Right lobe of liver (tissue), 6 donors: ENCODE results near the gene CCNJL. TPM values are rescaled to one million over a fixed set of nuclear protein-coding genes. Genes with fewer than 3 reads are reported as not detected.

Source experiments
- ATAC-seq, 4 donors: fragments of 200-7000 bp; cut with Tn5 transposase; one replicate each; pipeline ENCODE4 v1.9.1; 2020; ENCODE audit warnings: mild to moderate bottlenecking in 4 of 4, moderate library complexity in 4 of 4
- DNase-seq, 3 donors: peaks; one replicate each; pipeline ENCODE4 v3.0.0-alpha.2; 2020
- H3K27ac ChIP-seq, 3 donors: fragments of 200-600 bp; one replicate each; pipeline ENCODE4 v1.8.0; 2022
- H3K27me3 ChIP-seq, 2 donors: fragments of 200-600 bp; one replicate each; pipeline ENCODE4 v1.8.0; 2022
- H3K36me3 ChIP-seq, 4 donors: fragments of 200-600 bp; sonication (generic) in 1 of 4; one replicate each; pipeline versions ENCODE4 v1.5.1 to v1.8.0; 2017 to 2022; ENCODE audit warnings: control low read depth in 1 of 4
- H3K4me1 ChIP-seq, 4 donors: fragments of 200-600 bp; sonication (generic) in 1 of 4; one replicate each; pipeline versions ENCODE4 v1.5.1 to v1.8.0; 2017 to 2022; ENCODE audit warnings: control low read depth in 1 of 4
- H3K4me3 ChIP-seq, 3 donors: fragments of 200-600 bp; one replicate each; pipeline ENCODE4 v1.8.0; 2022
- H3K9me3 ChIP-seq, 4 donors: fragments of 200-600 bp; sonication (generic) in 1 of 4; one replicate each; pipeline versions ENCODE4 v1.5.1 to v1.8.0; 2017 to 2022; ENCODE audit warnings: control low read depth in 1 of 4
- POLR2A ChIP-seq: fragments of 450-650 bp; IDR thresholded peaks from one replicate; pipeline ENCODE4 v1.6.1; 2017; ENCODE audit warnings: antibody characterized with exemption, mild to moderate bottlenecking
- WGBS: methylation state at CpG from one replicate; pipeline ENCODE4 v1.1.6; 2018; ENCODE audit warnings: low coverage, low lambda C conversion rate; ENCODE audit not compliant: insufficient coverage; ENCODE audit errors: missing lambda C conversion rate; 5-methylcytosine and 5-hydroxymethylcytosine counted together
- intact Hi-C, 2 donors: fragments of 100-400 bp; cut with DNase I; formaldehyde crosslinking; loops; one replicate each; pipeline versions ENCODE4 v1.11.2 to v1.14.1; 2022
- total RNA-seq, 6 experiments: library from RNA; depleted of rRNA in 2 of 6; stranded (reverse); fragments of >200 nt in 2 of 6; fragmentation: NEBNext Ultra II Directional in 3 of 6; extraction: Animal tissue kit (Norgen Biotek cat#: 25700) in 3 of 6; gene quantifications; one replicate each; pipeline versions ENCODE4 v1.1.0 to v1.2.4, GENCODE V29; 2016 to 2023
- TF ChIP-seq, protein P1 (sequence below), 4 donors: fragments of 200-600 bp in 3 of 4; fragments of 450-650 bp in 1 of 4; IDR thresholded peaks; one replicate each; pipeline versions ENCODE4 v1.5.1 to v1.8.0; 2016 to 2022; ENCODE audit warnings: antibody characterized with exemption in 4 of 4, mild to moderate bottlenecking in 2 of 4
- donor health status: DM: no; HTN: yes; CAD: no.
- donor health status: DM: no; HTN: no; CAD: no.
- donor health status: DM: no; HTN: no; CAD: no.
- donor health status: DM: no; HTN: yes; CAD: no.
- donor health status: DM: no; HTN: yes; CAD: no.

CCNJL gene
- total RNA-seq, 6 experiments from 2014 or later, result 0.19 to 0.79 (median 0.44) TPM

DNA sequence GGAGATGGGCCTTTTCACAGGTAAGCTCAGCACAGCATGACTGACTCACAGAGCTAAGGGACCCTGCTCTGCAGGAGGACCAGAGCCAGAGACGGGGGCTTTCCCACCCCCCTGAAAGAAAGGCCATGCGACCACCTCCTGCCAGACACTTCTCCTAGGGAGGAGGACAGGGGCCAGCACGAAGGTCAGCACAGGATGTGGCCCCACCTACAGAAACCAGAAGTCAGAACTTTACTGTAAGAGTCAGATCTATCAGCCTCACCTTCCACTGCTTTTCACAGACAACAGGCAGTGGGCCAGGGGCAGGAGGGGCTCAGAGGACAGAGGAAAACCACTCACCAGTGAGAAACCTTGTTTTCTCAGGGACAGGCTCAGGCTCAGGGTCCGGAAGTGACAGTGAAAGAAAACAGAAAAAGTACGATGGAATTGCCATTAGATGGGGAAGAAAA is 37.9 kb downstream of the CCNJL start:
- H3K36me3 ChIP-seq, result no peaks in the 10 kb centered on the region
- ATAC-seq, result no peak

GRCh38 chr5:160272889-160273288 is 39.5 kb downstream of the CCNJL start:
- DNase-seq (no peak), ATAC-seq (no peak)
- TF ChIP-seq, protein P1, sequence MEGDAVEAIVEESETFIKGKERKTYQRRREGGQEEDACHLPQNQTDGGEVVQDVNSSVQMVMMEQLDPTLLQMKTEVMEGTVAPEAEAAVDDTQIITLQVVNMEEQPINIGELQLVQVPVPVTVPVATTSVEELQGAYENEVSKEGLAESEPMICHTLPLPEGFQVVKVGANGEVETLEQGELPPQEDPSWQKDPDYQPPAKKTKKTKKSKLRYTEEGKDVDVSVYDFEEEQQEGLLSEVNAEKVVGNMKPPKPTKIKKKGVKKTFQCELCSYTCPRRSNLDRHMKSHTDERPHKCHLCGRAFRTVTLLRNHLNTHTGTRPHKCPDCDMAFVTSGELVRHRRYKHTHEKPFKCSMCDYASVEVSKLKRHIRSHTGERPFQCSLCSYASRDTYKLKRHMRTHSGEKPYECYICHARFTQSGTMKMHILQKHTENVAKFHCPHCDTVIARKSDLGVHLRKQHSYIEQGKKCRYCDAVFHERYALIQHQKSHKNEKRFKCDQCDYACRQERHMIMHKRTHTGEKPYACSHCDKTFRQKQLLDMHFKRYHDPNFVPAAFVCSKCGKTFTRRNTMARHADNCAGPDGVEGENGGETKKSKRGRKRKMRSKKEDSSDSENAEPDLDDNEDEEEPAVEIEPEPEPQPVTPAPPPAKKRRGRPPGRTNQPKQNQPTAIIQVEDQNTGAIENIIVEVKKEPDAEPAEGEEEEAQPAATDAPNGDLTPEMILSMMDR (IDR thresholded peaks at IDR 0.05), result no peak
- TF ChIP-seq POLR2A, result no peak
- intact Hi-C loops, result no loop called here
- Histone ChIP-seq H3K27ac (no peak overlapping the region), H3K9me3 (no peaks in the 10 kb centered on the region), H3K4me3 (no peak overlapping the region), H3K27me3 (no peaks in the 10 kb centered on the region), H3K36me3 (no peaks in the 10 kb centered on the region), H3K4me1 (peaks cover 0 to 2% (median 0%) of the 10 kb centered on the region in 4 donors)
- 100% methylated on average over 2 of the region's 2 CpGs for WGBS

More for the DNA sequence above, 37.9 kb downstream of the CCNJL start:
- no peak overlapping the region for H3K4me3 ChIP-seq
- no peaks in the 10 kb centered on the region for H3K9me3 ChIP-seq
- H3K27ac ChIP-seq, result no peak overlapping the region
- intact Hi-C loops, result no loop called here
- no peaks in the 10 kb centered on the region for H3K4me1 ChIP-seq
- H3K27me3 ChIP-seq, result no peaks in the 10 kb centered on the region
- DNase-seq, result no peak
- no peak for TF ChIP-seq POLR2A
- TF ChIP-seq, protein P1 (IDR thresholded peaks at IDR 0.05), result no peak
- WGBS, result 44% methylated on average over 4 of the region's 5 CpGs

- Histone ChIP-seq H3K9me3 (no peaks in the 10 kb centered on the region), H3K36me3 (no peaks in the 10 kb centered on the region), H3K4me3 (no peak overlapping the region), H3K4me1 (peaks cover 0 to 2% (median 0%) of the 10 kb centered on the region in 4 donors), H3K27ac (no peak overlapping the region), H3K27me3 (no peaks in the 10 kb centered on the region)
- DNase-seq (no peak), ATAC-seq (no peak)
- no peak for TF ChIP-seq POLR2A
- TF ChIP-seq, protein P1 (IDR thresholded peaks at IDR 0.05), result no peak
- intact Hi-C loops, result no loop called here
- 68% methylated on average over 3 of the region's 3 CpGs for WGBS
Observed at GRCh38 chr5:160272264-160272663, 40.1 kb downstream of the CCNJL start.

DNA sequence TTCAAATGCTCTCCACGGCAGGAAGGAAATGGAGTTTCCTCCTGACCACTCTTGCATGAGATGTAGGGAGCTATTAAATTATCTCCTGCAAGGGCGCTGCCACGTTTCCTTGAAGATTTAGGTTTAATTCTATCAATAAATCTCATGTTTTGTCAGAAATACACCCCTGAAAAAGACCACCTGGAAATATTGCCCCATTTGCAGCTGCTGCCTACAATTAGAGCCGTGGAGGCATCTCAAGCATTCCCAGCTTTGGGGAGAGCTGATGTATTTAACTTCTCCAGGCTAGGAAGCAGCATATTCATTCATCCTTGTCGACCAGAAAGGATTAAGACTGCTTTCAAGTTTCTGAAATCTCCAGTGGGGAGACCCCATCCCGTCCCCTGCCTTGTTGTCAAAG is 40.5 kb downstream of the CCNJL start:
- 37% methylated on average over 6 of the region's 6 CpGs for WGBS
- Histone ChIP-seq H3K27me3 (no peaks in the 10 kb centered on the region), H3K4me1 (peaks cover 0 to 2% (median 0%) of the 10 kb centered on the region in 4 donors), H3K4me3 (no peak overlapping the region), H3K27ac (no peak overlapping the region), H3K36me3 (no peaks in the 10 kb centered on the region), H3K9me3 (no peaks in the 10 kb centered on the region)
- DNase-seq (no peak), ATAC-seq (no peak)
- TF ChIP-seq POLR2A, result no peak
- TF ChIP-seq, protein P1 (IDR thresholded peaks at IDR 0.05), result no peak
- intact Hi-C loops, result no loop called here

DNA sequence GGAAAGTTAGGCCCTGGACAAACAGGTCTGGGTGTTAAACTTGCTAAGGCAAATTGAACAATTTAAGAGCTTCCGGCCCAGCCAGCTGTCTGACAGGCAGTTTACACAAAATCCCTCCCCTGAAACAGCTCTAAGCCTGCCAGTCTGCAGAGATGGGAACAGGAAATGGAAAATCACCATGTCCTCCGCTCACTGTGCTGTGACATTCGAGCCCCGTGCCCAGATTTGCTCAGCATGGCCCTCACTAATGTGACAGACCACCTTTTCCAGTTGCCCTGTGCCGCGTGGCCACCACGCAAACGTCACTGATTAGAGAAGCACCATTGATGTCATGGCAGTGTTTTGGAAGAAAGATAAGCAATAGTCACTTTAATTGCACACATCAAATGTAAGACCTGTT is 41.0 kb downstream of the CCNJL start:
- H3K4me3 ChIP-seq, result no peak overlapping the region
- no peaks in the 10 kb centered on the region for H3K9me3 ChIP-seq
- DNase-seq (no peak), ATAC-seq (peak; percentile 27 to 54 (median 48))
- H3K27ac ChIP-seq, result peak overlapping the region in 1 of 3 donors; percentile 18
- TF ChIP-seq, protein P1 (IDR thresholded peaks at IDR 0.05), result no peak
- TF ChIP-seq POLR2A, result no peak
- intact Hi-C loops, result no loop called here
- no peaks in the 10 kb centered on the region for H3K27me3 ChIP-seq
- H3K4me1 ChIP-seq, result peaks cover 0 to 2% (median 0%) of the 10 kb centered on the region in 4 donors
- no peaks in the 10 kb centered on the region for H3K36me3 ChIP-seq
- WGBS, result 43% methylated on average over 6 of the region's 8 CpGs
